IMR-90 (cell line): ENCODE data around the gene EAF1. TPM values are rescaled to one million over a fixed set of nuclear protein-coding genes. Genes with fewer than 3 reads are reported as not detected.

ENCODE experiments used
- ATAC-seq: fragments of 200-7000 bp; cut with Tn5 transposase; 2 replicates; pipeline ENCODE4 v1.9.1; 2020; ENCODE audit warnings: low read depth, mild to moderate bottlenecking, moderate library complexity
- BruUV-seq: library from RNA; stranded (reverse); fragments of 400-500 nt; replicated peaks from 2 replicates; lab custom pipeline; 2021; lab: Mats Ljungman, UMichigan
- CTCF ChIA-PET: fragments of 300-600 bp; formaldehyde crosslinking; extraction: SDS; loops from one replicate; lab custom pipeline; 2021; ENCODE audit warnings: antibody characterized with exemption; lab: Yijun Ruan, JAX
- POLR2A ChIA-PET: fragments of 300-600 bp; sonication (Branson Sonifier 250); formaldehyde crosslinking; loops from one replicate; lab custom pipeline; 2022; ENCODE audit warnings: antibody characterized with exemption; ENCODE audit not compliant: unreplicated experiment; lab: Charles Lee
- DNase-seq: peaks from one replicate; pipeline ENCODE4 v3.0.0; 2013
- H2AFZ ChIP-seq: replicated peaks from 2 replicates; pipeline ENCODE3; 2013; ENCODE audit warnings: low read length, mild to moderate bottlenecking; ENCODE audit not compliant: poor library complexity
- H2AK5ac ChIP-seq: 2 replicates; pipeline ENCODE4 v1.6.1; 2013; ENCODE audit warnings: low read depth, low read length, inconsistent platforms
- H2AK9ac ChIP-seq: replicated peaks from 2 replicates; pipeline ENCODE3; 2013; ENCODE audit warnings: mild to moderate bottlenecking, low read depth, low read length, moderate library complexity; ENCODE audit not compliant: poor library complexity
- H2BK120ac ChIP-seq: 2 replicates; pipeline ENCODE4 v1.6.1; 2013; ENCODE audit warnings: low read depth, low read length, inconsistent platforms
- H2BK15ac ChIP-seq: 3 replicates; pipeline ENCODE4 v1.6.1; 2013; ENCODE audit warnings: low read depth, low read length, inconsistent platforms
- H2BK20ac ChIP-seq: 2 replicates; pipeline ENCODE4 v1.6.1; 2013; ENCODE audit warnings: low read depth, mild to moderate bottlenecking, inconsistent platforms, low read length, moderate library complexity
- H2BK5ac ChIP-seq: 2 replicates; pipeline ENCODE4 v1.6.1; 2013; ENCODE audit warnings: mild to moderate bottlenecking, low read depth, low read length, inconsistent platforms; ENCODE audit not compliant: poor library complexity, severe bottlenecking
- H3K14ac ChIP-seq: replicated peaks from 2 replicates; pipeline ENCODE4 v1.6.1; 2013; ENCODE audit warnings: low read depth, low read length, inconsistent platforms
- H3K18ac ChIP-seq: 2 replicates; pipeline ENCODE4 v1.6.1; 2013; ENCODE audit warnings: low read depth, low read length, control low read depth
- H3K23ac ChIP-seq: 2 replicates; pipeline ENCODE4 v1.6.1; 2013; ENCODE audit warnings: low read depth, low read length, inconsistent platforms
- H3K27ac ChIP-seq: 2 replicates; pipeline ENCODE4 v1.5.1; 2013; ENCODE audit warnings: mild to moderate bottlenecking, control low read depth, low read length; ENCODE audit not compliant: insufficient read depth
- H3K27me3 ChIP-seq: 2 replicates; pipeline ENCODE4 v1.6.1; 2013; ENCODE audit warnings: low read length; ENCODE audit not compliant: control insufficient read depth, insufficient read depth
- H3K36me3 ChIP-seq: 2 replicates; pipeline ENCODE4 v1.6.1; 2013; ENCODE audit warnings: low read length, mixed read lengths; ENCODE audit not compliant: control insufficient read depth, insufficient read depth
- H3K4ac ChIP-seq: 2 replicates; pipeline ENCODE4 v1.6.1; 2013; ENCODE audit warnings: low read depth, low read length, inconsistent platforms
- H3K4me1 ChIP-seq: 2 replicates; pipeline ENCODE4 v1.6.1; 2013; ENCODE audit warnings: low read length, mixed read lengths; ENCODE audit not compliant: control insufficient read depth, insufficient read depth
- H3K4me2 ChIP-seq: 2 replicates; pipeline ENCODE4 v1.6.1; 2013; ENCODE audit warnings: low read depth, mild to moderate bottlenecking, control low read depth, low read length, moderate library complexity
- H3K4me3 ChIP-seq: 2 replicates; pipeline ENCODE4 v1.5.1; 2013; ENCODE audit warnings: low read depth, mild to moderate bottlenecking, control low read depth, low read length, moderate library complexity; ENCODE audit not compliant: insufficient read depth
- H3K56ac ChIP-seq: 2 replicates; pipeline ENCODE4 v1.6.1; 2013; ENCODE audit warnings: low read length, inconsistent platforms; ENCODE audit not compliant: insufficient read depth; ENCODE audit errors: extremely low read depth
- H3K79me1 ChIP-seq, 2 experiments: 2 replicates each; pipeline ENCODE4 v1.6.1; 2013; ENCODE audit warnings: low read length in 2 of 2, inconsistent platforms in 1 of 2, low read depth in 1 of 2
- H3K9ac ChIP-seq: 2 replicates; pipeline ENCODE4 v1.6.1; 2013; ENCODE audit warnings: low read depth, low read length, control low read depth
- H3K9me1 ChIP-seq: 2 replicates; pipeline ENCODE4 v1.6.1; 2013; ENCODE audit warnings: low read length, inconsistent platforms; ENCODE audit not compliant: insufficient read depth
- H3K9me3 ChIP-seq: 2 replicates; pipeline ENCODE4 v1.6.1; 2013; ENCODE audit warnings: low read length; ENCODE audit not compliant: control insufficient read depth, insufficient read depth
- H4K20me1 ChIP-seq: 2 replicates; pipeline ENCODE4 v1.6.1; 2013; ENCODE audit warnings: low read length, inconsistent platforms; ENCODE audit not compliant: insufficient read depth
- H4K5ac ChIP-seq: 2 replicates; pipeline ENCODE4 v1.6.1; 2013; ENCODE audit warnings: mild to moderate bottlenecking, low read depth, low read length, control low read depth
- H4K8ac ChIP-seq, 2 experiments: 2 replicates each; pipeline ENCODE4 v1.6.1; 2013; ENCODE audit warnings: low read depth in 2 of 2, low read length in 2 of 2, control low read depth in 1 of 2, inconsistent platforms in 1 of 2
- H4K91ac ChIP-seq: 2 replicates; pipeline ENCODE4 v1.6.1; 2013; ENCODE audit warnings: low read depth, low read length, inconsistent platforms; ENCODE audit not compliant: insufficient read depth
- BHLHE40 ChIP-seq: fragments of 150-350 bp; IDR thresholded peaks from 2 replicates; pipeline ENCODE4 v1.6.1; 2016; ENCODE audit warnings: mild to moderate bottlenecking, low read depth, low read length
- CEBPB ChIP-seq: IDR thresholded peaks from 2 replicates; pipeline ENCODE4 v1.6.1; 2012; ENCODE audit warnings: low read depth, low read length, improper control_type of control experiment
- ELK1 ChIP-seq: fragments of 150-350 bp; IDR thresholded peaks from 2 replicates; pipeline ENCODE4 v1.6.1; 2016; ENCODE audit warnings: low read depth, mild to moderate bottlenecking, low read length, moderate library complexity, borderline replicate concordance
- FOS ChIP-seq: fragments of 150-350 bp; IDR thresholded peaks from 2 replicates; pipeline ENCODE4 v1.6.1; 2016; ENCODE audit warnings: low read depth, low read length
- MAFK ChIP-seq: IDR thresholded peaks from 2 replicates; pipeline ENCODE4 v1.6.1; 2012; ENCODE audit warnings: low read depth, low read length, improper control_type of control experiment
- MXI1 ChIP-seq: IDR thresholded peaks from 2 replicates; pipeline ENCODE4 v1.6.1; 2012; ENCODE audit warnings: low read depth, mild to moderate bottlenecking, low read length, moderate library complexity, borderline replicate concordance
- NFE2L2 ChIP-seq: fragments of 150-350 bp; IDR thresholded peaks from 2 replicates; pipeline ENCODE4 v1.6.1; 2016; ENCODE audit warnings: low read depth, mild to moderate bottlenecking, low read length
- RAD21 ChIP-seq: IDR thresholded peaks from 2 replicates; pipeline ENCODE4 v1.6.1; 2012; ENCODE audit warnings: low read length, improper control_type of control experiment
- RCOR1 ChIP-seq: IDR thresholded peaks from 2 replicates; pipeline ENCODE4 v1.6.1; 2012; ENCODE audit warnings: mild to moderate bottlenecking, low read length, improper control_type of control experiment; ENCODE audit not compliant: insufficient replicate concordance
- RFX5 ChIP-seq: IDR thresholded peaks from 2 replicates; pipeline ENCODE4 v1.8.0; 2012; ENCODE audit warnings: low read depth, mild to moderate bottlenecking, low read length, moderate library complexity
- SMC3 ChIP-seq: fragments of 150-350 bp; IDR thresholded peaks from 2 replicates; pipeline ENCODE4 v1.6.1; 2016; ENCODE audit warnings: low read depth, mild to moderate bottlenecking, antibody characterized with exemption, low read length, moderate library complexity
- WGBS, 2 experiments: methylation state at CpG; one replicate each; pipeline versions ENCODE4 v1.1.5 to v1.1.7; 2013; ENCODE audit warnings: missing lambda C conversion rate in 2 of 2; ENCODE audit not compliant: insufficient read length in 1 of 2; ENCODE audit errors: extremely low coverage in 2 of 2; 5-methylcytosine and 5-hydroxymethylcytosine counted together
- dilution Hi-C: fragments of 300-500 bp; cut with HindIII; formaldehyde crosslinking; loops from one replicate; pipeline ENCODE4 v1.14.3; 2018; ENCODE audit warnings: low sequenced_read_pairs; ENCODE audit not compliant: unreplicated experiment
- in situ Hi-C: fragments of 300-500 bp; cut with MboI; formaldehyde crosslinking; loops from 3 replicates; pipeline ENCODE4 v1.14.3; 2019; ENCODE audit warnings: low sequenced_read_pairs, inconsistent platforms, mixed read lengths
- intact Hi-C: fragments of 100-400 bp; cut with micrococcal nuclease; formaldehyde crosslinking; loops from 2 replicates; pipeline ENCODE4 v1.10.0; 2022
- polyA plus RNA-seq, 3 experiments: library from polyadenylated mRNA; depleted of rRNA; stranded (reverse); fragments of >200 nt; gene quantifications; 2 replicates each; pipeline ENCODE4 v1.2.3, GENCODE V29; 2012; ENCODE audit warnings: low replicate concordance in 1 of 3
- total RNA-seq: library from RNA; depleted of rRNA; stranded (reverse); fragments of >200 nt; gene quantifications from 2 replicates; pipeline ENCODE4 v1.2.3, GENCODE V29; 2012

EAF1 gene
- total and polyA plus RNA-seq, 2 of the 4 experiments (the other 2 are of a cell fraction): 7.0 to 21.3 TPM

- TF ChIP-seq CEBPB (peak; percentile 58; the same call in 1 of the 2 replicates), RAD21 (peak; percentile 93), RFX5 (no peak)
These were observed 49.2 kb upstream of the EAF1 start (continued) for GRCh38 chr3:15377961-15378791.

GRCh38 chr3:15380980-15381890, 46.2 kb upstream of the EAF1 start:
- H3K14ac ChIP-seq: no peak overlapping the region
- no peak overlapping the region for H3K4me3 ChIP-seq
- H3K23ac ChIP-seq: no peak overlapping the region
- POLR2A ChIA-PET: no interaction called here
- no peak overlapping the region for H2BK5ac ChIP-seq
- no peak overlapping the region for H3K56ac ChIP-seq
- no peak for ATAC-seq
- H3K18ac ChIP-seq: no peak overlapping the region
- no peaks in the 10 kb centered on the region for H3K36me3 ChIP-seq
- no peak overlapping the region for H2AK9ac ChIP-seq
- no peaks in the 10 kb centered on the region for H3K79me1 ChIP-seq
- intact Hi-C loops: no loop called here
- H2BK20ac ChIP-seq: no peak overlapping the region
- no peak for DNase-seq
- dilution Hi-C loops: no loop called here
- H3K27me3 ChIP-seq: no peaks in the 10 kb centered on the region
- BruUV-seq: no TSS peak
- H4K5ac ChIP-seq: no peak overlapping the region
- no peak overlapping the region for H3K4me2 ChIP-seq
- no peak overlapping the region for H3K27ac ChIP-seq
- no peaks in the 10 kb centered on the region for H3K4me1 ChIP-seq
- H3K4ac ChIP-seq: no peak overlapping the region
- no peak overlapping the region for H4K91ac ChIP-seq
- no peaks in the 10 kb centered on the region for H4K20me1 ChIP-seq
- no peak overlapping the region for H3K9ac ChIP-seq
- no peaks in the 10 kb centered on the region for H3K9me1 ChIP-seq
- H2AFZ ChIP-seq: no peak overlapping the region
- no peak overlapping the region for H2AK5ac ChIP-seq
- CTCF ChIA-PET: interaction anchor here (0.6 to 1.6 kb wide), 2 partner anchors 113 to 175 kb away, joined by 4 to 5 read pairs; partner anchors contain the start of gene CAPN7
- in situ Hi-C loops: loop anchor here (5.0 to 25.0 kb wide), 2 partner anchors 114 to 269 kb away; no protein-coding TSS in a partner anchor
- no peak overlapping the region for H2BK120ac ChIP-seq
- WGBS, 2 experiments: no CpG with 5 or more reads among the region's 6 CpGs
- H4K8ac ChIP-seq: no peak overlapping the region
- H2BK15ac ChIP-seq: no peak overlapping the region
- H3K9me3 ChIP-seq: peaks cover 3% of the 10 kb centered on the region
- TF ChIP-seq SMC3 (no peak), BHLHE40 (no peak), ELK1 (no peak), RCOR1 (no peak), NFE2L2 (no peak), FOS (no peak), MXI1 (no peak), CEBPB (no peak), RFX5 (no peak), MAFK (no peak)
